ENCODE measurements around the gene SNAI1. TPM values are rescaled to one million over a fixed set of nuclear protein-coding genes. Genes with fewer than 3 reads are reported as not detected.
A peak's percentile ranks its signal among the peaks of the same experiment; 100 is the strongest.

SNAI1 gene
- total RNA-seq, 1 experiment from 2014 or later, result 8.8 TPM

DNA sequence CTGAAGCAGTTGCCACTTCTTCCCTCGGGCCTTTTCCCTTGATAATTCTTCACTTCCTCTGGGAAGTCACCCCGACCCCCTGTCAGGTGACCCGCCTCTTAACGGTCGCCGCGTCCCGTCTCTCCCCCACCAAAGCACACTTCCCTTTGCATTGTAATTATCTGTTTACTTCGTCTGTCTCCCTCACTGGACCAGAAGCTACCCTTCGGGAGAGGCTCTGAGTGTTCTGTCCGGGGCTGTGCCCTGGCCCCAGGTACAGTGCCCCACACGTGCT, 771 bp upstream of the SNAI1 start:
- in situ Hi-C loops (cut with HindIII; ENCODE audit: low pct_unique_long_range_greater_than_20kb, low sequenced_read_pairs), result no loop called here
- H3K27ac ChIP-seq (ENCODE audit: low read length), result peak overlapping the region; percentile 81
- H3K4me3 ChIP-seq (ENCODE audit: low read depth in 2 of 2, low read length in 2 of 2), result peak overlapping the region; percentile 56 to 88
- intact Hi-C loops (cut with micrococcal nuclease; ENCODE audit: unreplicated experiment), result loop anchor here (1.0 to 5.0 kb wide), 2 partner anchors 91 to 195 kb away; no protein-coding TSS in a partner anchor
- TF ChIP-seq TCF7L2 (IDR thresholded peaks at IDR 0.05; ENCODE audit: low read depth, low read length), result no peak
- H3K36me3 ChIP-seq (ENCODE audit: control insufficient read depth, insufficient read depth, low read length), result no peaks in the 10 kb centered on the region
- ChIA-PET CTCF (interaction anchor here (4.8 kb wide), 1 partner anchor 88 kb away, joined by 97 read pairs; no protein-coding TSS in a partner anchor), POLR2A (interaction anchor here (0.6 kb wide), 1 partner anchor 35 kb away, joined by 10 read pairs; no protein-coding TSS in a partner anchor)
- peaks cover 38% of the 10 kb centered on the region for H3K4me1 ChIP-seq (ENCODE audit: control insufficient read depth, insufficient read depth, low read length)
- BruUV-seq (replicated peaks), result no TSS peak
- no peaks in the 10 kb centered on the region for H3K27me3 ChIP-seq (ENCODE audit: control insufficient read depth, insufficient read depth, low read length)
- DNase-seq (ENCODE audit: low read depth, low spot score), result no peak
- H3K9me3 ChIP-seq (ENCODE audit: control insufficient read depth, insufficient read depth, low read depth, low read length), result no peaks in the 10 kb centered on the region
- ATAC-seq, result no peak

DNA sequence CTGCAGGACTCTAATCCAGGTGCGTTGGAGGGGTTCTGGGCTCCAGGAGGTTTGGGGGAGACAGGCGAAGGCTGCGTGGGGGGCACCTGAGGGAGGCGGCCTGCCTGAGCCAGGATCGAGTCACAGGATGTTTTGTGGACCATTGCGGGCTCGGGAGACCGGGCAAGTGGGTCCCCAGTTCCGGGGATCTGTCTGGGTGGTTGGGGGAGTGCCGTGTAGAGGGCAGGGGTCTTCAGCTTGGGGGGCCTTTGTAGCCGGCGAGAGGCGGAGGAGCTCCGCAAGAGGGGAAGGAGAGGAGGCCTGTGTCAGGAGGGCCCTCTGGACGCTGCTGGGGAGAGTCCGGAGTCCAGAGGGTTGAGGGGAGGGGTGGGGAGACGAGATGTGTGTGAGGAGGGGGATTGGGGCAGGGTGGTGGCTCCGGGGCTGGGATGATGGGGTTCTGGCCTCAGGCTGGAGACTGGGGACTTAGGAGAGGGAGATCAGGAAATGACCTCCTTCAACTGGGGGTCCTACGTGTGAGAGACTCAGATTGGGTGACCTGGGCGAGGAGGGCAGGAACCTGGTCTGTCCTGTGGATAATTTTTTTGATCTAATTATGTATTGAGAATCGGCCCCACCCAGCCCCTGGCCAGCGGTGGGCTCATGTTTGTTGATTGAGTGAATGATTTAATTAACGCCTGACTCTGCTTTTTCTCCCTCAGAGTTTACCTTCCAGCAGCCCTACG, 505 bp downstream of the SNAI1 start:
- no peak for ATAC-seq
- no peaks in the 10 kb centered on the region for H3K36me3 ChIP-seq (ENCODE audit: control insufficient read depth, insufficient read depth, low read length)
- ChIA-PET CTCF (interaction anchor here (1.3 kb wide), 1 partner anchor 88 kb away, joined by 4 read pairs; no protein-coding TSS in a partner anchor), POLR2A (interaction anchor here (0.6 to 1.1 kb wide), 2 partner anchors 30 to 60 kb away, joined by 8 to 14 read pairs; no protein-coding TSS in a partner anchor)
- H3K4me3 ChIP-seq (ENCODE audit: low read depth in 2 of 2, low read length in 2 of 2), result peak overlapping the region; percentile 83 to 88
- intact Hi-C loops (cut with micrococcal nuclease; ENCODE audit: unreplicated experiment), result loop anchor here (5.0 kb wide), 1 partner anchor 194 kb away; no protein-coding TSS in a partner anchor
- H3K27me3 ChIP-seq (ENCODE audit: control insufficient read depth, insufficient read depth, low read length), result no peaks in the 10 kb centered on the region
- in situ Hi-C loops (cut with HindIII; ENCODE audit: low pct_unique_long_range_greater_than_20kb, low sequenced_read_pairs), result no loop called here
- peaks cover 51% of the 10 kb centered on the region for H3K4me1 ChIP-seq (ENCODE audit: control insufficient read depth, insufficient read depth, low read length)
- BruUV-seq (replicated peaks), result no TSS peak
- DNase-seq (ENCODE audit: low read depth, low spot score), result no peak
- no peaks in the 10 kb centered on the region for H3K9me3 ChIP-seq (ENCODE audit: control insufficient read depth, insufficient read depth, low read depth, low read length)
- peak overlapping the region; percentile 88 for H3K27ac ChIP-seq (ENCODE audit: low read length)
- no peak for TF ChIP-seq TCF7L2 (IDR thresholded peaks at IDR 0.05; ENCODE audit: low read depth, low read length)
- no peak for TF ChIP-seq SIN3A (IDR thresholded peaks at IDR 0.05; ENCODE audit: borderline replicate concordance, insufficient read depth, low read depth, low read length)
- TF ChIP-seq, protein P1, sequence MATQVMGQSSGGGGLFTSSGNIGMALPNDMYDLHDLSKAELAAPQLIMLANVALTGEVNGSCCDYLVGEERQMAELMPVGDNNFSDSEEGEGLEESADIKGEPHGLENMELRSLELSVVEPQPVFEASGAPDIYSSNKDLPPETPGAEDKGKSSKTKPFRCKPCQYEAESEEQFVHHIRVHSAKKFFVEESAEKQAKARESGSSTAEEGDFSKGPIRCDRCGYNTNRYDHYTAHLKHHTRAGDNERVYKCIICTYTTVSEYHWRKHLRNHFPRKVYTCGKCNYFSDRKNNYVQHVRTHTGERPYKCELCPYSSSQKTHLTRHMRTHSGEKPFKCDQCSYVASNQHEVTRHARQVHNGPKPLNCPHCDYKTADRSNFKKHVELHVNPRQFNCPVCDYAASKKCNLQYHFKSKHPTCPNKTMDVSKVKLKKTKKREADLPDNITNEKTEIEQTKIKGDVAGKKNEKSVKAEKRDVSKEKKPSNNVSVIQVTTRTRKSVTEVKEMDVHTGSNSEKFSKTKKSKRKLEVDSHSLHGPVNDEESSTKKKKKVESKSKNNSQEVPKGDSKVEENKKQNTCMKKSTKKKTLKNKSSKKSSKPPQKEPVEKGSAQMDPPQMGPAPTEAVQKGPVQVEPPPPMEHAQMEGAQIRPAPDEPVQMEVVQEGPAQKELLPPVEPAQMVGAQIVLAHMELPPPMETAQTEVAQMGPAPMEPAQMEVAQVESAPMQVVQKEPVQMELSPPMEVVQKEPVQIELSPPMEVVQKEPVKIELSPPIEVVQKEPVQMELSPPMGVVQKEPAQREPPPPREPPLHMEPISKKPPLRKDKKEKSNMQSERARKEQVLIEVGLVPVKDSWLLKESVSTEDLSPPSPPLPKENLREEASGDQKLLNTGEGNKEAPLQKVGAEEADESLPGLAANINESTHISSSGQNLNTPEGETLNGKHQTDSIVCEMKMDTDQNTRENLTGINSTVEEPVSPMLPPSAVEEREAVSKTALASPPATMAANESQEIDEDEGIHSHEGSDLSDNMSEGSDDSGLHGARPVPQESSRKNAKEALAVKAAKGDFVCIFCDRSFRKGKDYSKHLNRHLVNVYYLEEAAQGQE (IDR thresholded peaks at IDR 0.05; ENCODE audit: insufficient read depth in 1 of 2, low read depth in 2 of 2, low read length in 1 of 2), result no peak
- TF ChIP-seq, protein P2, sequence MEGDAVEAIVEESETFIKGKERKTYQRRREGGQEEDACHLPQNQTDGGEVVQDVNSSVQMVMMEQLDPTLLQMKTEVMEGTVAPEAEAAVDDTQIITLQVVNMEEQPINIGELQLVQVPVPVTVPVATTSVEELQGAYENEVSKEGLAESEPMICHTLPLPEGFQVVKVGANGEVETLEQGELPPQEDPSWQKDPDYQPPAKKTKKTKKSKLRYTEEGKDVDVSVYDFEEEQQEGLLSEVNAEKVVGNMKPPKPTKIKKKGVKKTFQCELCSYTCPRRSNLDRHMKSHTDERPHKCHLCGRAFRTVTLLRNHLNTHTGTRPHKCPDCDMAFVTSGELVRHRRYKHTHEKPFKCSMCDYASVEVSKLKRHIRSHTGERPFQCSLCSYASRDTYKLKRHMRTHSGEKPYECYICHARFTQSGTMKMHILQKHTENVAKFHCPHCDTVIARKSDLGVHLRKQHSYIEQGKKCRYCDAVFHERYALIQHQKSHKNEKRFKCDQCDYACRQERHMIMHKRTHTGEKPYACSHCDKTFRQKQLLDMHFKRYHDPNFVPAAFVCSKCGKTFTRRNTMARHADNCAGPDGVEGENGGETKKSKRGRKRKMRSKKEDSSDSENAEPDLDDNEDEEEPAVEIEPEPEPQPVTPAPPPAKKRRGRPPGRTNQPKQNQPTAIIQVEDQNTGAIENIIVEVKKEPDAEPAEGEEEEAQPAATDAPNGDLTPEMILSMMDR (IDR thresholded peaks at IDR 0.05), result no peak
- TF ChIP-seq POLR2AphosphoS5 (IDR thresholded peaks at IDR 0.05; ENCODE audit: low read depth, low read length), result no peak

All from Panc1 (cell line).